ENCODE results near the gene KRT80.

The KRT80 gene

DNA sequence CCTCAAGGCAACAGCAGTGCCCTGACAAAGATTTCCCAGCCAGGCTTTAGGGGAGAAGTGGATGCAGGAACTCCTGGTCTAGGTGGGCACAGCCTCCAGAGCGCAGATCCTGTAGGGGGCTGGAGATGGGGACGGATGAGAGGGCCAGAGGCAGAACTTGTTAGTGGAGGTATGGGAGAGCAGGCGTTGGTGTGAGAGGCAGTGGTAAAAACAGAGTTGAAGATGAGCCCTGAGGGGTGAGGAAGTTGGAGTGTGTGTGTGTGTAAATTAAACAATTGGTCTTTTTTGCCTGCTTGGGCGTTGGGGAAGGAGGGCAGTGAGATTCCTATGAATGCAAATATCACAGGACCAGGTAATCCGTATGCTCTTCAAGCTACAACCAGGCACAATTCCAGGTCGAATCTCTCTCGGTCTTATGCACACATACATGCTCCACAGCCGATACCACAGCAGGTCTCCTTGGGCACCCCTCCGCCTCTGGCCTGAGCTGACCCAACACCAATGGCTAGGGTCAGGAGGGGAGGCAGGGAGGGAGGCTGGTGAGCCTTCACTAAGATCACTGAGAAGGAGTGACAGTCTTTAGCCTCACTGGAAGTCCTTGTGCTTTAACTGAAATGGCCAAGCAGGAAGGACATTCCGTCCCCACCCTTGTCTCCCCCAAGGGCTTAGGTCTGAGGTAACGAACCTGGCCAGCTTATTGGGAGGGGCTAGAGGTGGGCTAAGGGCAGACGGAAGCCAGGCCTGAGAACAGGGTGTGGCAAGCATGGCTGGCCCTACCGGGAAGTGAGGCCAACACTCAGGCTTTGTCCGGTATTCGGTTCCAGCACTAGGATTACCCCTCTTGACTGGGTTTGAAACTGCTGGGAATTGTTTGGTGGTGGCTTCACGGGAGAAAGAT is 39.7 kb upstream of the KRT80 start:
- TF ChIP-seq CTCF (IDR thresholded peaks at IDR 0.05) (no peak), ZFX (IDR thresholded peaks at IDR 0.05; ENCODE audit: borderline replicate concordance) (no peak)
- no peak overlapping the region for H3K27ac ChIP-seq

DNA sequence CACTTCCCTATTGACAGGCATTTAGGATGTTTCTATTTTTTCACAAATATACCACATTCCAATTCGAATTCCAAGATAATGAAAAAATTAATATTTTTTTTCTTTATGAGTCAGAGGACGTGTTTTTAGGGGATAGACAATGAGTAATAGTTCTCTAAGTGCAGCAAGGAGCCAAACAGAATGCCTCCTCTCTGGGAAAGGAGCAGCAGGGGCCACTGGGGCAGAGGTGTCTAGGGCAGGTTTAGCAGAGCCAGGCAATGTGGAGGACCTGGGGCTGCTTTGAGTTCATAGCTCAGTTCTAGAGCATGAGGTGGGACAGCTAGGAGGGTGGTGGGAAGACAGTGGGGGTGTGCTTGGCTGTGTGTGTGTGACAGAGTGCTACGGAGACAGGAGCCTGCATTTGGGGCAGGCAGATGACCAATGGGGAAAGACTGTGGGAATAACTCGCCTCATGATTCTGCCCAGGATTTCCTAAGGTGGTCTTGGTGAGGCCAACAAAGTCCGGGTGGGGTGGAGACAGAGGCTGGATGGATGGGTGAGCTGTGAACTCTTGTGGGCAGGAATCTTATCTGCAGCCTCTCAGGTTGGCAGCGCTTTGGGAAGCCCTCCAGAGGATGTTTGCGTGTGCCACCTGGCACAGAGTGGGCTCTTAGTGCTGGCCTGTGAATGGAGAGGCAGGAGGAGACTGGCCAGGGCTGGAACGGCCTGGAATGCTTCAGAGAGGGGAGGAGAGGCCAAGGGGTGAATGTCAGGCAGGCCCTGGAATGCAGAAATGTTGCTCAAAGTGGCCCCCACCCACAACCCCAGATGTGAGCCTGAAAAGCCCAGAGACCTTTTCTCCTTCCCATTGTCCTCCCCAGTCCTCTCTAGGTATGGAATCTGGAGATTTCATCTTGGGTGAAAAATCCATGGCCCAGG is 38.8 kb upstream of the KRT80 start:
- no peak overlapping the region for H3K27ac ChIP-seq

DNA sequence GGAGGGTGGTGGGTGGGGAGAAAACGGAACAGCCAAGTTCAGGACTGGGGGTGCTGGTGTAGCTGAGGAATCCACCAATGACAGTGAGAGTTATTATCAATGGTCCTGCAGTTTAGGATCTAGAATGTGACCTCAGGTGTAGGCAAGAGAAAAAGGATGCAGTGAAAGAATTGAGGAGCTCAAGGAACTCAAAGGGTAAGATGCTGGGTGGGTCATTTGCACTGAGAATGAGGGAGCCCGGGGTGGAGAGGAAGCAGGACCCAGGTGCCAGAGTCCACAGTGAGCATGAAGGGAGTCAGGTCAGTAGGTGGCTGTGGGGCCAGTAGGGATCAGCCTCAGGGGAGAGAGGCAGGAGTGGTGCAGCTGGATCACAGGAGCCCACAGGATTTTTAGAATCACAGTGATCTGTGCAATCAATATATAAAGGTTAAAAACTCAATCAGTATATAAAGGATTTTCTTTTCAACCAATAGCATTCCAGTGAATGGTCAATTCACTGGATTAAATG is 38.1 kb upstream of the KRT80 start:
- TF ChIP-seq CTCF (IDR thresholded peaks at IDR 0.05) (no peak), ZFX (IDR thresholded peaks at IDR 0.05; ENCODE audit: borderline replicate concordance) (no peak)
- no peak overlapping the region for H3K27ac ChIP-seq

More for the DNA sequence above, 38.8 kb upstream of the KRT80 start:
- TF ChIP-seq CTCF (IDR thresholded peaks at IDR 0.05) (no peak), ZFX (IDR thresholded peaks at IDR 0.05; ENCODE audit: borderline replicate concordance) (no peak)

GRCh38 chr12:52228931-52229330 is 37.1 kb upstream of the KRT80 start:
- H3K27ac ChIP-seq = 0 out of 2 replicates have a peak overlapping the region, but pooled peaks have one; percentile 12
- TF ChIP-seq ZFX (IDR thresholded peaks at IDR 0.05; ENCODE audit: borderline replicate concordance) (no peak), CTCF (IDR thresholded peaks at IDR 0.05) (no peak)

DNA sequence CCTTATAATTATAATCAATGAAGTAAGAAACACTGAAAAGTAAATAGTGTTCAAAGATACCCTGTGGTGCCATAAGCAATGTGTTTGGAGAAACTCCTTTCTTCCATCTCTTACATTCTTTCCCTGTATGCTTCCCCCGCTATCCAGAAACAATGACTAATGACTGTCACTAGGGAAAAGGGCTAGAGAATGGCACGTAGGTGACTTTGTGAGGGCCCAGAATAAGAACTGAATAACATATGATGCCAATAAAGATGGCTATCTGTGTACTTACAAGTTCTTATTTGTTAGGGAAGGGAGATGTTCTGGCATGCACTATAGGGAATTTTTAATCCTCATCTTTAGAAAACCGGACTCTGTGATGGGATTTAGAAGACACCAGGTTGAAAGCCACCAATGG is 36.6 kb upstream of the KRT80 start:
- no peak for TF ChIP-seq ZFX (IDR thresholded peaks at IDR 0.05; ENCODE audit: borderline replicate concordance)
- TF ChIP-seq CTCF (IDR thresholded peaks at IDR 0.05) = no peak
- H3K27ac ChIP-seq = peak overlapping the region; percentile 12; the same call in 1 of the 2 replicates

- no peak for TF ChIP-seq ZFX (IDR thresholded peaks at IDR 0.05; ENCODE audit: borderline replicate concordance)
- no peak for TF ChIP-seq CTCF (IDR thresholded peaks at IDR 0.05)
- no peak overlapping the region for H3K27ac ChIP-seq
Measured at GRCh38 chr12:52227606-52228166, 35.9 kb upstream of the KRT80 start.

Data from 22Rv1 (cell line).